RWPE2 (cell line): ENCODE results near the gene TFIP11.

Experiments used
- ATAC-seq: fragments of 200-7000 bp; cut with Tn5 transposase; 3 replicates; pipeline ENCODE4 v1.9.1; 2021; ENCODE audit warnings: low read depth
- DNase-seq: peaks from one replicate; pipeline ENCODE4 v3.0.0-alpha.2; 2020; ENCODE audit warnings: low spot score
- H3K27ac ChIP-seq: fragments of 450-650 bp; 2 replicates; pipeline ENCODE4 v1.5.1; 2017; ENCODE audit warnings: mild to moderate bottlenecking; ENCODE audit not compliant: poor library complexity, severe bottlenecking
- H3K27me3 ChIP-seq: fragments of 250-450 bp; sonication (Bioruptor Pico); 2 replicates; pipeline ENCODE4 v1.5.1; 2021; ENCODE audit warnings: mild to moderate bottlenecking, moderate library complexity; ENCODE audit not compliant: insufficient read depth, poor library complexity, severe bottlenecking
- H3K36me3 ChIP-seq: fragments of 250-450 bp; sonication (Bioruptor Pico); 2 replicates; pipeline ENCODE4 v1.5.1; 2020; ENCODE audit warnings: low read depth, mild to moderate bottlenecking, moderate library complexity
- H3K4me1 ChIP-seq: fragments of 250-450 bp; sonication (Bioruptor Pico); 2 replicates; pipeline ENCODE4 v1.5.1; 2021; ENCODE audit warnings: mild to moderate bottlenecking, moderate library complexity; ENCODE audit not compliant: insufficient read depth, poor library complexity, severe bottlenecking
- H3K4me3 ChIP-seq: fragments of 250-450 bp; sonication (Bioruptor Pico); 2 replicates; pipeline ENCODE4 v1.5.1; 2021; ENCODE audit warnings: mild to moderate bottlenecking, moderate library complexity; ENCODE audit not compliant: severe bottlenecking
- H3K9me3 ChIP-seq: fragments of 250-450 bp; sonication (Bioruptor Pico); 2 replicates; pipeline ENCODE4 v1.5.1; 2021; ENCODE audit warnings: mild to moderate bottlenecking, moderate library complexity; ENCODE audit not compliant: severe bottlenecking
- CTCF ChIP-seq: fragments of 450-650 bp; IDR thresholded peaks from one replicate; pipeline ENCODE4 v1.5.1; 2017; ENCODE audit warnings: mild to moderate bottlenecking, moderate library complexity; ENCODE audit not compliant: poor library complexity, severe bottlenecking

TFIP11 gene

GRCh38 chr22:26470807-26471206 is 41.5 kb downstream of the TFIP11 start:
- Histone ChIP-seq H3K27ac (peak overlapping the region; percentile 98), H3K36me3 (peaks cover 92% of the 10 kb centered on the region), H3K4me3 (no peak overlapping the region), H3K9me3 (no peaks in the 10 kb centered on the region), H3K4me1 (peaks cover 29% of the 10 kb centered on the region), H3K27me3 (no peaks in the 10 kb centered on the region)
- DNase-seq = no peak
- ATAC-seq = no peak
- TF ChIP-seq CTCF = no peak

- H3K27me3 ChIP-seq = no peaks in the 10 kb centered on the region
- DNase-seq = no peak
- no peak overlapping the region for H3K4me3 ChIP-seq
- H3K9me3 ChIP-seq = no peaks in the 10 kb centered on the region
- no peak for TF ChIP-seq CTCF
- H3K36me3 ChIP-seq = peaks cover 96% of the 10 kb centered on the region
- no peak overlapping the region for H3K27ac ChIP-seq
- no peak for ATAC-seq
- H3K4me1 ChIP-seq = peaks cover 5% of the 10 kb centered on the region
Observed at GRCh38 chr22:26466196-26466595, 46.1 kb downstream of the TFIP11 start.

GRCh38 chr22:26464312-26464711 is 48.0 kb downstream of the TFIP11 start:
- TF ChIP-seq CTCF = no peak
- Histone ChIP-seq H3K4me1 (peaks cover 13% of the 10 kb centered on the region), H3K27ac (peak overlapping the region; percentile 33), H3K36me3 (peaks cover 93% of the 10 kb centered on the region), H3K27me3 (no peaks in the 10 kb centered on the region), H3K4me3 (no peak overlapping the region), H3K9me3 (no peaks in the 10 kb centered on the region)
- peak; percentile 23; the same call in 2 of the 3 replicates for ATAC-seq
- DNase-seq = no peak

GRCh38 chr22:26463688-26464087 is 48.6 kb downstream of the TFIP11 start:
- DNase-seq (no peak), ATAC-seq (no peak)
- Histone ChIP-seq H3K36me3 (peaks cover 92% of the 10 kb centered on the region), H3K4me3 (no peak overlapping the region), H3K27me3 (no peaks in the 10 kb centered on the region), H3K4me1 (peaks cover 13% of the 10 kb centered on the region), H3K9me3 (no peaks in the 10 kb centered on the region), H3K27ac (peak overlapping the region; percentile 33)
- TF ChIP-seq CTCF = no peak

- Histone ChIP-seq H3K27ac (peak overlapping the region; percentile 58), H3K36me3 (peaks cover 87% of the 10 kb centered on the region)
- DNase-seq = no peak
Observed at GRCh38 chr22:26463101-26463661, 49.1 kb downstream of the TFIP11 start.

More at GRCh38 chr22:26463101-26463661, 49.1 kb downstream of the TFIP11 start:
- no peak for ATAC-seq
- peaks cover 13% of the 10 kb centered on the region for H3K4me1 ChIP-seq
- H3K9me3 ChIP-seq = no peaks in the 10 kb centered on the region
- no peaks in the 10 kb centered on the region for H3K27me3 ChIP-seq
- no peak overlapping the region for H3K4me3 ChIP-seq
- no peak for TF ChIP-seq CTCF
